NCI-H187 treated with DMSO at 0.1 percent for 48 hours (cell line): ENCODE results near the gene EXOC5.

Source experiments
- DNase-seq: peaks from one replicate; lab custom pipeline; 2025; lab: John Stamatoyannopoulos, UW

Gene EXOC5

DNA sequence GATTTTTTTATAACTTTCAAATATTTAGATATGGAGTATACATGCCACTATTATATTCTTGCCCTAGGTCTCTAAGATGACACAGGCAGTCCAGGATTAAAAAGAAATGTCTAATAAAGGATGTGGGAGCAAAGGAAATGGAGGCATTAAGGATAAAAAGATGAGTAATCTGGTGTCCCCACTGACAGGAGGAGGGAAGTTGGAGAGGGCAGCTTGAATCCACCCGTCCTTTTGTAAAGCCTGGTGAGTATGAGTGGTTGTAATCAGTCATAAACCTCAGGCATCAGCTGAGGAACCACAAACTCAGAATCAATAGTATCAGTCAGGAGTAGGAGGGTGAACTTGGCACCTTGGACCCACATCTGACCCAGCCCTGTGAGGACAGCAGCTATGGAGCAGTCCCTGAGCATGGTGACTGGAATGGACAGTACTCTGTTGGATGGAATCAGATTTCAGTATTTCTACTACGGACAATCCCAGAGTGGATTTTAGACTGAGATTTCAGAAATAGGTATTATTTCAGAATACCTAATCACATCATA lies 100.5 kb downstream of the EXOC5 start:
- no peak for DNase-seq

DNA sequence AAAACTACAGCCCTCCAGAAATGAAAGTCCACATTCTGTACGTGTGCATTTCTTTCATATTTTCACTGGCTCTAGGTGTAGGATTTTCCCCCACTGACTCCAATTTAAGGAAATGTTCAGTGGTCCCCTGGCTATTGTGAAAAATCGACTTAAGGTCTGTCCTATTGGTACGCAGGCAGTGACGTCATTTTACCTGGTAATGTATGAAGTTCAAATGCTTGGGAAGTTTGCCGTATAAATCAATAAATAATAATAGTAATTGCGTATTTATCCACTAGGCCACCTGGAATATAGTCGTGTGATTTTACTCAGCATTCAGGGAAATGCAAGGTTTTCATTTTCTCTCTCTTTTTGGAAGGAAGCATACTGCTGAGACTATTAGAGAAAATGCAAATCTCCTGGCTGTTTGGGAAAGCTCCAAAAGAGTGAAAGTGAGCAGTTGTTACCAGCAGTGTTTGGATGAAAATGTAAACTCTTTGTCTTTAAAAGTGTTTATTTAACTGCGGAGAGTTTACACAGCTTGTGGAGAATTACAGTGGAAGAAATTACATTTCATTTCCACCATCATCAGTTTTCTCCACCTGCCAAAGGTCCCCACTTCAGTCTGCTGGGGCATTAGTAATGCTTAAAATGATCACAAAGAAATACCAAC lies 107.0 kb downstream of the EXOC5 start:
- no peak for DNase-seq

GRCh38 chr14:57160333-57160732 lies 108.4 kb downstream of the EXOC5 start:
- DNase-seq: no peak

- no peak for DNase-seq
Observed at GRCh38 chr14:57153286-57153685, 115.4 kb downstream of the EXOC5 start.
